GM06990 (cell line): ENCODE results near the gene OR51B2.
A peak's percentile ranks its signal among the peaks of the same experiment; 100 is the strongest.

Experiments
- DNase-seq: peaks from one replicate; pipeline ENCODE4 v3.0.0-alpha.2; 2011; ENCODE audit not compliant: insufficient read length; ENCODE audit errors: extremely low read depth
- H3K27me3 ChIP-seq: replicated peaks from 2 replicates; pipeline ENCODE4 v1.6.0; 2011; ENCODE audit warnings: low read length; ENCODE audit not compliant: control insufficient read depth, insufficient read depth
- H3K36me3 ChIP-seq: 2 replicates; pipeline ENCODE4 v1.5.1; 2011; ENCODE audit warnings: low read length; ENCODE audit not compliant: control insufficient read depth, insufficient read depth
- H3K4me3 ChIP-seq: replicated peaks from 2 replicates; pipeline ENCODE4 v1.5.1; 2011; ENCODE audit warnings: low read depth, mild to moderate bottlenecking, control low read depth, low read length
- CTCF ChIP-seq: IDR thresholded peaks from 2 replicates; pipeline ENCODE4 v1.5.1; 2011; ENCODE audit warnings: low read length, control low read depth, mild to moderate bottlenecking, inconsistent platforms; ENCODE audit not compliant: insufficient read depth, poor library complexity, severe bottlenecking

OR51B2 gene

GRCh38 chr11:5283882-5284281 lies 40.2 kb downstream of the OR51B2 start:
- no peak for TF ChIP-seq CTCF

GRCh38 chr11:5283086-5283485 lies 41.0 kb downstream of the OR51B2 start:
- TF ChIP-seq CTCF: no peak
- DNase-seq: no peak
- Histone ChIP-seq H3K4me3 (no peak overlapping the region), H3K36me3 (no peaks in the 10 kb centered on the region), H3K27me3 (no peaks in the 10 kb centered on the region)

More at GRCh38 chr11:5283882-5284281, 40.2 kb downstream of the OR51B2 start:
- Histone ChIP-seq H3K4me3 (no peak overlapping the region), H3K27me3 (no peaks in the 10 kb centered on the region), H3K36me3 (no peaks in the 10 kb centered on the region)
- no peak for DNase-seq

GRCh38 chr11:5282628-5283027 lies 41.5 kb downstream of the OR51B2 start:
- Histone ChIP-seq H3K27me3 (no peaks in the 10 kb centered on the region), H3K36me3 (no peaks in the 10 kb centered on the region), H3K4me3 (no peak overlapping the region)
- DNase-seq: no peak
- TF ChIP-seq CTCF: no peak

GRCh38 chr11:5281596-5281995 lies 42.5 kb downstream of the OR51B2 start:
- no peaks in the 10 kb centered on the region for H3K36me3 ChIP-seq
- no peak for DNase-seq
- TF ChIP-seq CTCF: no peak

GRCh38 chr11:5280582-5281102 lies 43.5 kb downstream of the OR51B2 start:
- no peaks in the 10 kb centered on the region for H3K36me3 ChIP-seq

More at GRCh38 chr11:5281596-5281995, 42.5 kb downstream of the OR51B2 start:
- no peak overlapping the region for H3K4me3 ChIP-seq
- no peaks in the 10 kb centered on the region for H3K27me3 ChIP-seq

More at GRCh38 chr11:5280582-5281102, 43.5 kb downstream of the OR51B2 start:
- DNase-seq: peak; percentile 53
- Histone ChIP-seq H3K4me3 (no peak overlapping the region), H3K27me3 (no peaks in the 10 kb centered on the region)
- no peak for TF ChIP-seq CTCF
